LNCAP (cell line): Measurements from ENCODE around the gene UQCC5.

Experiments used
- CTCF ChIP-seq: fragments of 450-650 bp; IDR thresholded peaks from 2 replicates; pipeline ENCODE4 v1.5.1; 2017; ENCODE audit warnings: mild to moderate bottlenecking

Gene UQCC5

DNA sequence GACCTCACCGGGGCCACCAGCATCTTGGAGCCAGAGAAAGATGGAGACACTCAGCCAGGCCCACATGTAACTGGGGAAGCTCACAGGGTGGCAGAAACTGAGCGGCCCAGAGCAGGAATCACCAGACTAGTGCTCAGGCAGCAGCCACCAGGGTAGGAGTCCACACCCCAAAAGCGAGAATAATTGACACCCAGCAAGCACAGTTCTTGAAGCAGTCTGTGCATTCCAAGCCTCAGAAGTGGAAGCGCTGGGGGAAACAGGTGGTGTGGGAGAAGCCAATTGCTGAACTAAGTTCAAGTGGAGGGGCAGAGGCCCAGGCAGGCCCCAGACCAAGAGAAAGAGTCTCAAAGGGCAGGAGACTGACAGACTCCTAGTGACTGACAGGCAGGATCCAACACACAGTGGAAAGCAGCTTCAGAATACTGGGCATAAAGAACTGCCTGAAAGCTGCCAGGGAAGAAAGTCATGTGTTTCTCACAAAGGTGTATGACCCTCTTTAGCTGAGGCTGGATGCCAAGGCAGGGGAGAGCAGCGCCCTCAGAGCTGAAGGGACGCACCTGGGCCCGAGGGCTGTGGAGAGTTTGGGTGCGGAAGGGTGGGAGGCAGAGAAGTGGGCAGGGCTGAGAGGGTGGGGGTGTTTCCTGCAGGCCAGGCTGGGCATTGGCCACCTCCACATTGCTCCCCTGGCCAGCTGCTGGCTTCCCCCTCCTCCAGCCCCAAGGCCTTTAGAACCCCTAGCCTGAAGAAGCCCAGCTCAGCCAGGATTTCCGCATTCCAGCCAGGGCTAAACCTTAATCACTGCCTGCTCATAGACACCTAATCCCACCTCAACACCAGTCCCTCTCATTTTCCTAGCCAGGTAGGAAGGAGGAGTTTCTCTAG is 10.5 kb upstream of the UQCC5 start:
- no peak for TF ChIP-seq CTCF

- TF ChIP-seq CTCF, result no peak
Observed at GRCh38 chr3:52527039-52527731, 9.2 kb upstream of the UQCC5 start.

- TF ChIP-seq CTCF, result no peak
Observed at GRCh38 chr3:52527732-52528585, 8.4 kb upstream of the UQCC5 start.

GRCh38 chr3:52528586-52529375 is 7.6 kb upstream of the UQCC5 start:
- no peak for TF ChIP-seq CTCF

GRCh38 chr3:52529376-52530333 is 6.8 kb upstream of the UQCC5 start:
- no peak for TF ChIP-seq CTCF

DNA sequence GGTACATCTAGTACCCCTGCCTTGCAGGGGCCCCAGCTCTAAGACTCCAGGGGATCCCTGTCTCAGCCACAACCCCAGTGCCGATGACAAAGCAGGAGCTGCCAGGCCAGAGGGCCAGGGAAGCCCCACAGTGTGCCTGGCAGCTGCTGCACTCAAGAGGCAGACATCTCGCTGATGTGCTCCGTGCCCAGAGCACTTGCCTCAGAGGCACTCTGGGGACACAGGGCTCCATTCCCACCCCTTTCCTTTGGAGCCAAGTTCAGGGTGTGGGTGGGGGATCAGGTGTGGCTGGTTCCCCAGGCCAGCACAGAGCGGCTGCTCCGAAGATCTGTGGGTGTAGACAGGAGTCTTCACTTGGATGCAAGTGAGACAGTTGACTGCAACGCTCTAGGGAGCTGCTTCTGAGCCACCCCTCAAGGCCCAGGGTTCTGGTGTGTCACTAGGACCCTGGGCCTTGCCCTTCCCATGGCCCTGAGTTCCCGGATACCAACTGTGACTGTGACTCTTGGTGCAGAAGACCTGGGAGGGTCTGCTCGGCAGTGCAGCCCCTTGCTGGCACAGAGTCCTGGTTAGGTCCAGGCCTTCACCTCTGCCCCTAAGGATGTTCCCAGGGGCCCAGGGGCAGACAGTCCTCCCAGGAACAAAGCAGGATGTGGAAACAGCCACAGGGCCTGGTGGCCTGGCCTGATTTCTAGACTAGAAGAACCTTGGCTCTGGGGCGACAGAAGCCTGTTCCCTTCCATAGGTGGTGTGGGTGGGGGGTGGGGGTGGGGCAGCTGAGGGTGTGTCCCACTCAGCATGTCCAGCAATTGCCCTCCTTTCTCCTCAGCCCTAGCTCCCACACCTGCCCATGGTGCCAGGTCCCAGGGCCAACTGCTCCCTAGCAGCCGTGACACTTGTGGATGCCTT is 5.2 kb upstream of the UQCC5 start:
- TF ChIP-seq CTCF, result no peak
